ENCODE measurements around the gene HS6ST3.
"Not testable (repeated sequence)": the region's sequence is repeated elsewhere in the genome, so short reads cannot be mapped to it uniquely, and the experiment has no call there.

HS6ST3 gene

DNA sequence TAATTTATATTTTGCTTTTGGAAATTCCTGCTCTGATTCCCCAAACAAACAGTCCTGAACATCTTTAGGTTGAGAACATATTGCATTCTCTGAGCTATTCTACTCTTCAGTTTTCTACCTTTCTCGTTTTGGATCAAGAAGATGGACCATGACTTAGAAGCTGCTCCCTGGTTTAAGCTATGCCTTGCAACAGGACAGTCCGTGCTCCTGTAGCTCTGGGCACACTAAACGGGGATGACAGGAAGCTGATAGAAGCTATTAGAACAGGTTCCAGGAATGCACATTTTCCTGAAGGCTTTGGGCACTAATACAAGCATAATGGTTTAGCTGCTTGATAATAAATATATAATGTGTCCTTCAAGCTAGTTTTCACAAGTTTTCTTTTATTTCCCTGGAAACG, 385.2 kb downstream of the HS6ST3 start:
- WGBS, 2 experiments (ENCODE audit: insufficient coverage in 2 of 2): 89% methylated on average over 3 to 4 of the region's 4 CpGs
- H3K4me1 ChIP-seq (ENCODE audit: control insufficient read depth, insufficient read depth, low read length, poor library complexity, severe bottlenecking): peaks cover 2% of the 10 kb centered on the region
- H3K9me3 ChIP-seq (ENCODE audit: control insufficient read depth, low read length): no peaks in the 10 kb centered on the region
- H3K4me3 ChIP-seq (ENCODE audit: extremely low read depth, insufficient read depth, low read length, poor library complexity, severe bottlenecking): no peak overlapping the region
- H3K36me3 ChIP-seq (ENCODE audit: control insufficient read depth, insufficient read depth, low read length): no peaks in the 10 kb centered on the region
- H3K27ac ChIP-seq (ENCODE audit: low read depth, low read length, severe bottlenecking): no peak overlapping the region

DNA sequence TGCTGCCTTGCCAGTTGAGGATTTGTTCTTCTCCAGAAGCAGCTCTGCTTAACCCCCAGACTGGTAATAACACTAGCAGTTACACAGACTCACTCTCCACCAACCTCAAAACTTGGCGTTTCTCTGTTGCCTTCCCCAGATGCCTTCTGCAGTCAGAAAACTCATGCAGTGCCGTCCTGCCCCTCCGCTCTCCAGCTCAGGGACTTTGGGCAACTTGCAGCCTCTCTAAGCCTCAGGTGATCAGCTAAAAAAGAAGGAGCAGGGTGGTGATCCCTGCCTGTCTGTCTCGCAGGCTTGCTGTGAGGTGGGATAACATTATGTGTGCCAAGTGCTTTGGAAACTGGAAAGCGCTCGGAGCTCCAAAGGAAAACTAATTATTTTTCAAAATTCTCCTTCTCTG, 391.6 kb downstream of the HS6ST3 start:
- H3K4me3 ChIP-seq (ENCODE audit: extremely low read depth, insufficient read depth, low read length, poor library complexity, severe bottlenecking): no peak overlapping the region
- no peaks in the 10 kb centered on the region for H3K4me1 ChIP-seq (ENCODE audit: control insufficient read depth, insufficient read depth, low read length, poor library complexity, severe bottlenecking)
- 82 to 88% methylated on average over 5 of the region's 6 CpGs for WGBS, 2 experiments (ENCODE audit: insufficient coverage in 2 of 2)
- no peak overlapping the region for H3K27ac ChIP-seq (ENCODE audit: low read depth, low read length, severe bottlenecking)
- no peaks in the 10 kb centered on the region for H3K36me3 ChIP-seq (ENCODE audit: control insufficient read depth, insufficient read depth, low read length)
- no peaks in the 10 kb centered on the region for H3K9me3 ChIP-seq (ENCODE audit: control insufficient read depth, low read length)

DNA sequence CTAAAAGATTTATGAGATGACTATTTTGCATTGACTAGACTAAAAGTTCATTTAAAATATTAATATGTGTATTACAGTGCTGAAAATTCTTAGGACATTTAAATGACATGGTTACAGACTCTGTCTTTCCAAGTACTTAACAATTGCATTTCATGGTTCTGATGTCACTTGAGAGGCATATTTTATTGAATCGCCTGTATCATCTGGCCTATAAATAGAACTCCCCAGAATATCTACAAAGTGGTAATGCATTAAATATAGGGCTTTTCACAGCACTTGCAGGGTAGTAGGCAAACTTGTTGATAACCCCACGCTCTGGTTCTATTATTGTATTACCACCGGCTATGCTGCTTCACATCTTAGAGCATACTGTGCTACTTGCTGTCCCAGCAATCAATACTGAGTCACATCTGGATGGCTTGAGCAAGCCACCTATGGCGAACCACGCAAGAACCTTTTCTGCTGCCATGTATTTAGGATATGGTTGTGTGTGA, 400.6 kb downstream of the HS6ST3 start:
- no peak overlapping the region for H3K27ac ChIP-seq (ENCODE audit: low read depth, low read length, severe bottlenecking)
- H3K9me3 ChIP-seq (ENCODE audit: control insufficient read depth, low read length): no peaks in the 10 kb centered on the region
- WGBS, 2 experiments (ENCODE audit: insufficient coverage in 2 of 2): 94 to 96% methylated on average over 2 of the region's 5 CpGs
- no peaks in the 10 kb centered on the region for H3K36me3 ChIP-seq (ENCODE audit: control insufficient read depth, insufficient read depth, low read length)
- no peaks in the 10 kb centered on the region for H3K4me1 ChIP-seq (ENCODE audit: control insufficient read depth, insufficient read depth, low read length, poor library complexity, severe bottlenecking)
- H3K4me3 ChIP-seq (ENCODE audit: extremely low read depth, insufficient read depth, low read length, poor library complexity, severe bottlenecking): no peak overlapping the region

DNA sequence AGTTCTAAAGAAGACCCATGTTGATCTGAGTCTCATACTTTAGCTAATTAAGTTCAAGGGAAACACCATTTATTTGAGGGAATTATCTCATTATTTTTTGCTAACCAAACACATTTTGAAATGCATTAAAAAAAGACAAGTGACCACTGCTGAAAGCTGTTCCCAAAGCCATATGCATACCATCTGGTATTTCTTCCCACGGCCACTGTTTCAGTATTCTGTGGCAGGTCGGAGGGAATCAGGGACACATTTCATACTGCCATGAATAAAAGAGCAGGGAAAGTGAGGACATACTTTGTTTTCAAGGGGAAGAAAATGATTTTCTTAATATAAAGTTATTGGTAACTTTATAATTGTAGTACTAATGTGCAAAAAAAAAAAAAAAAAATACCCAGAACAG, 401.2 kb downstream of the HS6ST3 start:
- no peak overlapping the region for H3K27ac ChIP-seq (ENCODE audit: low read depth, low read length, severe bottlenecking)
- WGBS, 2 experiments (ENCODE audit: insufficient coverage in 2 of 2): no CpG with 5 or more reads among the region's 2 CpGs
- H3K9me3 ChIP-seq (ENCODE audit: control insufficient read depth, low read length): no peaks in the 10 kb centered on the region
- H3K4me3 ChIP-seq (ENCODE audit: extremely low read depth, insufficient read depth, low read length, poor library complexity, severe bottlenecking): no peak overlapping the region
- no peaks in the 10 kb centered on the region for H3K4me1 ChIP-seq (ENCODE audit: control insufficient read depth, insufficient read depth, low read length, poor library complexity, severe bottlenecking)
- H3K36me3 ChIP-seq (ENCODE audit: control insufficient read depth, insufficient read depth, low read length): no peaks in the 10 kb centered on the region

DNA sequence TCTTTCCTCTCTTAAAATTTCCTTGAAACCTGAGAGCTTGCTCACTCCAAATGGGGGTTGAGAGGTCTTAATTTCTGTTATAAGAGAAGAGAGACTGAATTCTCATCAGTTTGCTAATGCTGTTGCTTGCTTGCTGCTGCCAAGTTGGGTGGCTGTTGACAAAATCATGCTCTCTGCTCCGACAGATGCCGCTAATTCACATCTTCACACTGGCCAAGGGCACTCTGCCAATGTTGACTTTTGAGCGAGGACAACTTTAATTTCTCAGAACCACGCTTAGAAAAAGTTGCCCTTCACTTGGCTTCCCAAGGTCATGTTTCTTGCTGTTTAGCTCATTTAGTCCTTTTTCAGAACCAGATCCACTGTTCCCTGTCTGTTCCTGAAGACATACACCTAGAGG, 402.9 kb downstream of the HS6ST3 start:
- H3K4me3 ChIP-seq (ENCODE audit: extremely low read depth, insufficient read depth, low read length, poor library complexity, severe bottlenecking): no peak overlapping the region
- no peaks in the 10 kb centered on the region for H3K9me3 ChIP-seq (ENCODE audit: control insufficient read depth, low read length)
- no peak overlapping the region for H3K27ac ChIP-seq (ENCODE audit: low read depth, low read length, severe bottlenecking)
- WGBS, 2 experiments (ENCODE audit: insufficient coverage in 2 of 2): 91 to 93% methylated on average over 4 of the region's 4 CpGs
- H3K36me3 ChIP-seq (ENCODE audit: control insufficient read depth, insufficient read depth, low read length): no peaks in the 10 kb centered on the region
- no peaks in the 10 kb centered on the region for H3K4me1 ChIP-seq (ENCODE audit: control insufficient read depth, insufficient read depth, low read length, poor library complexity, severe bottlenecking)

DNA sequence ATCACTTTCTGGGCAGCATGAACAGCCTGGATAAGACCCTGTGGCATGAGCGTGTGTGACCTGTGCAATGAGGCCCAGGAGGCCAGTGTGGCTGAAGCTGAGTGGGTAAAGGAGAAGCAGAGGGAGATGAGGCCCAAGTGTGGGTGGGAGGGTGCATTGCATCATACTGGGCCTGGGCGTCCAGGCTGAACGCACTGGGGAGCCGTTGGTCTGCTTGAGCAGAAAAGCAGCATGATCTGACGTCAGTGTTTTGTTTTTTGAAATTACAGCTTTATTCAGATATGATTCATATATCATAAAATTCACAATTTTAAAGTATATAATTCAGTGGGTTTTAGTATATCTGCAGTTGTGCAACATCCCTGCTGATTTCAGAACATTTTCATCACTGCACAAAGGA, 409.7 kb downstream of the HS6ST3 start:
- Histone ChIP-seq H3K4me1 (ENCODE audit: control insufficient read depth, insufficient read depth, low read length, poor library complexity, severe bottlenecking) (no peaks in the 10 kb centered on the region), H3K27ac (ENCODE audit: low read depth, low read length, severe bottlenecking) (no peak overlapping the region), H3K4me3 (ENCODE audit: extremely low read depth, insufficient read depth, low read length, poor library complexity, severe bottlenecking) (no peak overlapping the region), H3K36me3 (ENCODE audit: control insufficient read depth, insufficient read depth, low read length) (no peaks in the 10 kb centered on the region), H3K9me3 (ENCODE audit: control insufficient read depth, low read length) (no peaks in the 10 kb centered on the region)
- WGBS, 2 experiments (ENCODE audit: insufficient coverage in 2 of 2): 93% methylated on average over 3 of the region's 5 CpGs; no CpG with 5 or more reads in 1 of the 2 experiments

DNA sequence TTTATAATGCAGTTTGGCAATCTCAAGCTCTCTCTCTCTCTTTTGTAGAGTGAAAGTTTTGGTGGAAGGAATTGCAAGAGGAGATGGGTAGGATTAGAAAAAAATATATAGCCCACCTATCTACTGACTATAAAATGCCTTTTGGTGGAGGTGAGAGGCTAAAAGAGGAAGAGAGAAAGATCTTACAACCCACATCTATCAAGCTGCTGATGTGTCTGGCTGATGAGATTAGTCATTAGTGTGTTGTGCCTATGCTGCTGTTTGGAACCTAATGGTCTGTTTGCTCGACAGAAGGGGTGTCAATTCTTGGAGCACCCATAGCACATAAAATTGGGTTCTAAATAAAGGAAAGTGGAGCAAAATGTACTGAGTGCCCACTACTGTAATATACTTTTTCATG, 411.0 kb downstream of the HS6ST3 start:
- no peaks in the 10 kb centered on the region for H3K4me1 ChIP-seq (ENCODE audit: control insufficient read depth, insufficient read depth, low read length, poor library complexity, severe bottlenecking)
- no peaks in the 10 kb centered on the region for H3K36me3 ChIP-seq (ENCODE audit: control insufficient read depth, insufficient read depth, low read length)
- no peaks in the 10 kb centered on the region for H3K9me3 ChIP-seq (ENCODE audit: control insufficient read depth, low read length)
- H3K27ac ChIP-seq (ENCODE audit: low read depth, low read length, severe bottlenecking): no peak overlapping the region
- WGBS, 2 experiments (ENCODE audit: insufficient coverage in 2 of 2): no CpG with 5 or more reads among the region's 1 CpG
- H3K4me3 ChIP-seq (ENCODE audit: extremely low read depth, insufficient read depth, low read length, poor library complexity, severe bottlenecking): no peak overlapping the region

DNA sequence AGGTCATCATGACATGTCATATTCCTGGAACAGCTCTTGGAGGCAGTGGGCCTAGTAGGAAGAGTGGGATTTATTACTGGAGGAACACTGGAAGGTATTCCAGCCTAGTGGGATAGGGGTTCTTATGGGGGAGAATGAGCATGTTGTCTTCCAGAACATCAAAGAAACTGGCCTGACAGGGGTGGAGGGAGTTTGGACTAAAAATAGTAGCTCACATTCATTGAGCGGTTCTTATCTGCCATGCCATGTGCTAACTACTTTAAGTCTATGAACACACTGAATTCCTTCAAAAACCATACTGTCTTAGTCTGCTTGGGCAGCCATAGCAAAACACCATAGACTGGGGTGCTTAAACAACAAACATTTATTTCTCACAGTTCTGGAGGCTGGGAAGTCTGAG, 413.6 kb downstream of the HS6ST3 start:
- WGBS, 2 experiments (ENCODE audit: insufficient coverage in 2 of 2): 86 to 100% methylated on average over 1 of the region's 1 CpG
- H3K9me3 ChIP-seq (ENCODE audit: control insufficient read depth, low read length): no peaks in the 10 kb centered on the region
- no peaks in the 10 kb centered on the region for H3K4me1 ChIP-seq (ENCODE audit: control insufficient read depth, insufficient read depth, low read length, poor library complexity, severe bottlenecking)
- no peak overlapping the region for H3K27ac ChIP-seq (ENCODE audit: low read depth, low read length, severe bottlenecking)
- no peaks in the 10 kb centered on the region for H3K36me3 ChIP-seq (ENCODE audit: control insufficient read depth, insufficient read depth, low read length)
- H3K4me3 ChIP-seq (ENCODE audit: extremely low read depth, insufficient read depth, low read length, poor library complexity, severe bottlenecking): no peak overlapping the region

DNA sequence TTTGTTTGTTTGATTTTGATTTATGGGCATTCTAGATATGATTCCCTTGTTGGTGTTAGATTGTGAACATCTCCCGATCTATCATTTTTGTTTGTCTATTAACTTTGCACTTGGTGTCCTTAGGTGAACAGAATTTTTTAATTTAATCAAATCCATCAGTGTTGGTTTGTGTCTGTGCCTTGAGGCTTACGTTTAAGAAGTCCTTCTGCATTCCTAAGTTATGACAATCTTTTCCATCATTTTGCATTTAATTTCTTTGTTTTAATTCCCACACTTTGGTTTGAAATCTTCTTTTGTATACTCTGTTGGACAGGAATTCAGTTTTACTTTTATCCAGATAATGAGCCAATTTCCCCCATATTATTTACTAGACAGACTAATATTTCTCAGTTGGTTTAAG, 421.7 kb downstream of the HS6ST3 start:
- no peak overlapping the region for H3K4me3 ChIP-seq (ENCODE audit: extremely low read depth, insufficient read depth, low read length, poor library complexity, severe bottlenecking)
- no peaks in the 10 kb centered on the region for H3K36me3 ChIP-seq (ENCODE audit: control insufficient read depth, insufficient read depth, low read length)
- H3K9me3 ChIP-seq (ENCODE audit: control insufficient read depth, low read length): no peaks in the 10 kb centered on the region
- no peak overlapping the region for H3K27ac ChIP-seq (ENCODE audit: low read depth, low read length, severe bottlenecking)
- 100% methylated on average over 1 of the region's 2 CpGs; no CpG with 5 or more reads in 1 of the 2 experiments for WGBS, 2 experiments (ENCODE audit: insufficient coverage in 2 of 2)
- no peaks in the 10 kb centered on the region for H3K4me1 ChIP-seq (ENCODE audit: control insufficient read depth, insufficient read depth, low read length, poor library complexity, severe bottlenecking)

DNA sequence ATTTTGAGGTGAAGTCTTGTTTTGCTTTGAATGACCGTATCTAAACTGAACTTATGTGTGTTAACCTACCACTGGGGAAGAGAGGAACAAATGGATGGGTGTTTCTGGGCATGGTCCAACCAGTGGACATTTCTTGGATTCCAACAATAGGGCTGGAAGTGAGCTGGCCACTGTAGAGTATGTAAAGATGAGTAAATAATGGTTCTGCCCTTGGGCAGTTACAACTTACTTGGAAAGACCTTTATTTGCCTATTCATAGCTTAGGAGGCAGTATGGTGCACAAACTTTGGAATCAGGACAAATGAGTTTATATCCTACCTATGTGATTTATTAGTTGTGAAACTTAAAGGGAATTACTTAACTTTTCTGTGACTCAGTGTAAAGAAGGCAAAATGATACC, 429.5 kb downstream of the HS6ST3 start:
- Histone ChIP-seq H3K4me1 (ENCODE audit: control insufficient read depth, insufficient read depth, low read length, poor library complexity, severe bottlenecking) (no peaks in the 10 kb centered on the region), H3K4me3 (ENCODE audit: extremely low read depth, insufficient read depth, low read length, poor library complexity, severe bottlenecking) (no peak overlapping the region), H3K9me3 (ENCODE audit: control insufficient read depth, low read length) (no peaks in the 10 kb centered on the region), H3K36me3 (ENCODE audit: control insufficient read depth, insufficient read depth, low read length) (no peaks in the 10 kb centered on the region), H3K27ac (ENCODE audit: low read depth, low read length, severe bottlenecking) (no peak overlapping the region)
- WGBS, 2 experiments (ENCODE audit: insufficient coverage in 2 of 2): 100% methylated on average over 1 of the region's 1 CpG; no CpG with 5 or more reads in 1 of the 2 experiments

DNA sequence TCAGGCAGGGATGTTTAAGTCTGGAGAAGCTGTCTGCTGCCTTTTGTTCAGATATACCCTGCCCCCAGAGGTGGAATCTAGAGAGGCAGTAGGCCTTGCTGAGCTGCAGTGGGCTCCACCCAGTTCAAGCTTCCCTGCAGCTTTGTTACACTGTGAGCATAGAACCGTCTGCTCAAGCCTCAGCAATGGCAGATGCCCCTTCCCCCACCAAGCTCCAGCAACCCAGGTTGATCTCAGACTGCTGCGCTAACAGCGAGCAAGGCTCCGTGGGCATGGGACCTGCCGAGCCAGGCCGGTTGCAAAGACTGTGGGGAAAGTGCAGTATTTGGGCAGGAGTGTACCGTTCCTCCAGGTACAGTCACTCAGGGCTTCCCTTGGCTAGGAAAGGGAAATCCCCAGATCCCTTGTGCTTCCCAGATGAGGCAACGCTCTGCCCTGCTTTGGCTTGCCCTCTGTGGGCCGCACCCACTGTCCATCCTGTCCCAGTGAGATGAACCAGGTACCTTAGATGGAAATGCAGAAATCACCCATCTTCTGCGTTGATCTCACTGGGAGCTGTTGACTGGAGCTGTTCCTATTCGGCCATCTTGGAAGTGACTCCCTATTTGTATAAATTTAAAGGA, 434.6 kb downstream of the HS6ST3 start:
- H3K4me1 ChIP-seq (ENCODE audit: control insufficient read depth, insufficient read depth, low read length, poor library complexity, severe bottlenecking); H3K9me3 ChIP-seq (ENCODE audit: control insufficient read depth, low read length); H3K27ac ChIP-seq (ENCODE audit: low read depth, low read length, severe bottlenecking); H3K36me3 ChIP-seq (ENCODE audit: control insufficient read depth, insufficient read depth, low read length); H3K4me3 ChIP-seq (ENCODE audit: extremely low read depth, insufficient read depth, low read length, poor library complexity, severe bottlenecking): not testable (repeated sequence)
- WGBS, 2 experiments (ENCODE audit: insufficient coverage in 2 of 2): 83 to 89% methylated on average over 4 to 6 of the region's 11 CpGs

All from mesodermal cell (in vitro differentiated cells).